T-helper 1 cell (primary cell): ENCODE results near the gene GIMAP1.
A peak's percentile ranks its signal among the peaks of the same experiment; 100 is the strongest.

ENCODE experiments used
- DNase-seq, 5 donors: peaks; one replicate each; pipeline ENCODE4 v3.0.0-alpha.2; 2012 to 2020

The GIMAP1 gene

DNA sequence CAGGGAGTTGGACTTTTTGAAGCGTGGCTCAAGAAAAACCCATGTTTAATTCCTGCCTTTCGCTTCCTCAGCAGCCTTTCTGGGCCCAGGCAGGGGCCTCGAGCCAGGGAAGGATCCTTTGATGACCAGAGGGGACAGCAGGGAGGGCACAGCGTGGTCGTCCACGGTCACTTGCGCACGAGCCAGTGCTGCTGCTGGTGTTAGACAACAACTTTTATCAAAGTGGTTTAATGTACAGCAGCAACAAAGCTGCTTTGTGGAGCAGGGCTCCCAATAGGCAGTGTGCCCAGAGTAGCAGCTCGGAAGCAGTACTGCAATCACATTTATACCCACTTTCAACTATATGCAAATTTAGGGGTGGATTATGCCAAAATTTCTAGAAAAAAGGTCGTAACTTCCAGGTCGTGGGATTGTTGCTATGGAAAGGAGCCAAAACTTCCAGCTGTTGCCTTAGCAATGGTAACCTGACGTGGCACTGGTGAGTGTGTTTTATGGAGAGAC is 6.1 kb downstream of the GIMAP1 start:
- no peak for DNase-seq

DNA sequence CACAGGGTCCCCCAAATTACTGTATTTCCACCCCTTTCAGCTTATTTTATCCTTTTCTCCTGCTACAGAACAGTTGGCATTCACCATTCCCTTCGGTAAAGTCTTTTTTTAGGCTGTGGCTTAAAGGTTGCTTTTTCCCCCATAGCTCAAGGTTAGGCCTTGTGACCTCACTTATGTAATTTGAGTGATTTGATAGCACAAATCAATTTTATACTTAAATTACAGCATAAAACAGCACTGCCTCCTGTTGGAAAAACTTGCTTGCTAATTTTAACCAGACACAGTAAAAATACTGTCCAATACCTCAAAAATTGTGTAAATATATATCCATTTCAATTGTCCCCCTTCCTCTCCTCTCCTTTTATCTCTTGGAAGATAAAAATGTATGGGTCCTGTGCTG is 7.1 kb downstream of the GIMAP1 start:
- DNase-seq, result no peak

DNA sequence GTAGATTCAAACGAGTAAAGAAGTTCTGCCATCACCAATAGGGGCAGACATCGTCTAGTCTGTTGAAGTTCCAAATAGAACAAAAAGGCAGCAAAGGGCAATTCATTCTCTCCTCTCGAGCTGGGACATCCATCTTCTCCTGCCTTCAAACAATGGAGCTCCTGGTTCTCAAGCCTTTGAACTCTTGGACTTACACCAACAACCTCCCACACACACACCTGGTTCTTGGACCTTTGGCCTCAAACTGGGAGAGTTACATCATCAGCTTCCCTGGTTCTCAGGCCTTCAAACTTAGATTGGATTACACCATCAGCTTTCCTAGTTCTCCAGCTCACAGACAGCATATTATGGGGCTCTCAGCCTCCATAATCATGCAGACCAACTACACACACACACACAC is 11.0 kb downstream of the GIMAP1 start:
- DNase-seq, result no peak

GRCh38 chr7:150728011-150728410 is 11.6 kb downstream of the GIMAP1 start:
- DNase-seq, result no peak

GRCh38 chr7:150728609-150729008 is 12.2 kb downstream of the GIMAP1 start:
- no peak for DNase-seq

- DNase-seq, result peak in 1 of 5 donors; percentile 78
These were observed 15.5 kb downstream of the GIMAP1 start for GRCh38 chr7:150731916-150732315.

DNA sequence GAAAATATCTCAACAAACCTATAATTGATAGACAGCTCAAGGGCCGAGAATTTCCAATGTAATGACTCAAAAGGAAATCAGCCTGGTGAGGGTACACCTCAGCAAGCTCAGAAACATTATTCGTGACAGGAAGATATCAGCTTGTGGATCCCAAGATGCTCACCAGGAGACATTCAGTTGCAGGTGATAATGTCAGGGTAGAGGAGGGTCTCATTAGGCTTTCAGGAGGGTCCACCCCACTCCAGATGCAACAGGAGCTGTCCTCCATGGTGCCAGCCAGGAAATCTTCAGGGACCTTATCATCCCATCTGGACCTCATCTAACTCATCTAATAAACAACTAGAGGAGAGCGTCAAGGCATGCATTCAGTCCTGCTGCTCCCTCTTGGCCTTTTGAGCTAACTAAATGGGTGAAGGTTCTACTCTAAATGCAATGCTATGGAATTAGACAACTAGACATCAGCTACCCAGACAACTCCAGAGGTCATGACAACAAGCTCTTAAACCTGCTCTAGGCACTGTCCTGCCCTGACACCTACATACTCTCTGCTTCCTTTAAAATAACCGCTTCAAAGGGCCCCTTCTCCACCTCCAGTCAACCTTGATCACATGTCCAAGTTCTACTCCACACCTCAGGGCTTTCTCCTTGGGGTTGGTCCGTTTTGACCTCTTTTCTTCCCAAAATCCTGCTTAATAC is 16.5 kb downstream of the GIMAP1 start:
- DNase-seq, result no peak

DNA sequence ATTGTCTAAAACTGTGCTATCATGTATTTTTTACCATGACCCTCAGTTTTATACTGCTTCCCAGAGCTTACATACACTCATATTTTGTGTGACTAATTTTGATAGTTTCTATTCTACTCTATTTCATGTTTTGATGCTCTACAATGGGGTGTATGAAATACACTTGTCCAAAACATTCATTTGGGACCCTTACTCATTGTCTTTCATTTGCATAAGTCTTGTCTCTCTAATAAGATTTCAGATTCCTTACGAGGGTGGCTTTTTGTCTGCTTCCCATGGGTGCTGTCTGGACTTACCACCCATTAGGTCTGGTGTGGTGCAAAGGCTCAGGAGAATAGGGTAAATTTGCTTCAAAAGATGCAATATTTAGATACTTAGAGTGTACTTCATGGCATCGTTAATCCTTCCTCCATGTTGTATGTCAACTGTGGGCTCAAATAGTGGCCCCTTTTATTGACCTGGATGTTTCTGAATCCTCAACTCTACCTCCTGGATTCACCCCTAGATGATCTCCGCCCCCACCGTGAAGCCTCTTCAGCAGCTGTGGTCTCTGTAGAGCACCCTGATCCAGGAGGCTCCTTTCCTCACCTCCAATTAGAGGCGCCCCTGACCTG is 17.2 kb downstream of the GIMAP1 start:
- DNase-seq, result no peak

GRCh38 chr7:150734254-150734653 is 17.8 kb downstream of the GIMAP1 start:
- peak in 1 of 5 donors; percentile 68 for DNase-seq

- DNase-seq, result no peak
These were observed 19.4 kb downstream of the GIMAP1 start for GRCh38 chr7:150735596-150736358.

- no peak for DNase-seq
These were observed 20.5 kb downstream of the GIMAP1 start for GRCh38 chr7:150736864-150737263.

DNA sequence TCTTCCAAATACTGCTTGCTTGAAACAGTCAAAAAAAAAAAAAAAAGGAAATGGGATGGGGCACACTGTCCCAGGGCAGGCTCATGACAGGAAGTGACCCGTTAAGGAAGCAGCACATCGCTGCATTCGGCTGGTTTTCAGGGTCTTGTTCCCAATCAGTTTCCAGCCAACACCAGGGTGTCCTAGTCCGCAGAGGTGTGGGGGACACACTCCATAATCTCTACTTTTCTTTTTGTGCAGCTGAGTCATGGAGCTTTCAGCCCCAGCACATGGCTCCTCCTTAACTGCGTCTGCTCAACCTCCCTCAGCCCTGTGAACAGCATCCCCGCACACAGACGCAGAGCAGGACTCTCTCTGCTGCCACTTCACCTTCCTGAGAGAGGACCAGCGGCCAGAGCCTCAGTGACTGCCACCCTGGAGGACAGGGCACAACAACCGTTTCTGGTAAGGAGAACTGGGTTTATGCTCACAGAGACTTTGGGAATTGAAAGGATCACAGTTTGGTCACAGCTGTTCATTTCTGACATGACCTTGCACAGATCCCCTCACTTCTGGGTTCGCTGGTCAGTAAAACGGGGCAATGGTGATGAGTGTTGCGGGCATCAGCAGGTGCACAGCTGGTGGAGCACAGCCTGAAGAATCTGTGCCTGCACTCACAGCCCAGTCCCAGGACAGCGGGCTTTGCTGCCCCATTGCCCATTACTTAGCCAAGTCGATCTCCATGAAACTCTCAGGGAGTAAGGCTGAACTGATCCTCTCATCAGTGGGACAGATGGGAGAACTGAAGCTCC is 21.0 kb downstream of the GIMAP1 start, which contains the start of gene GIMAP5:
TSS of gene GIMAP5 (plus strand) at position 154 of the 791 bp plus-strand sequence. CDS start 3,467 bp downstream, outside the sequence.
- peak in 3 of 5 donors; percentile 38 to 79 (median 39) for DNase-seq

DNA sequence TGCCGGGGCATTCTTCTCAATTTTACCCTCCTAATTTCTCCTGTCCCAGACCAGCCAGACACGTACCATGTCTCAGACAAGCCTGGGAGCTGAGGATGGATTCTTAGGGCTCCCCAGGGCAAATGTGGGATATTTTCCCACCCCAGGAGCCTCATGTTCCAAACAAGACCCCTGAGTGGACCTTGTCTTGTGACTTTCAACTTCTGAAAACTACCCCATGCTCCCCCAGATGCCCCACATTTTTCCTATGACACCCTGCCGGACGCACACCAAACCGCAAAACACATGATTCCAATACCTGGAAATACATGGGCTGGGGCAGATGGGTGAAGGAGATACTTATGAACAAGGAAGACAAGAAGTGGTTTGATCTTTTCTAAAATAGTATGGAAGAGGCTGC is 21.7 kb downstream of the GIMAP1 start:
- no peak for DNase-seq

- no peak for DNase-seq
These were observed 22.2 kb downstream of the GIMAP1 start for GRCh38 chr7:150738591-150739001.

GRCh38 chr7:150739033-150739432 is 22.6 kb downstream of the GIMAP1 start:
- DNase-seq, result no peak

GRCh38 chr7:150740053-150740452 is 23.6 kb downstream of the GIMAP1 start:
- DNase-seq, result peak in 1 of 5 donors; percentile 57

GRCh38 chr7:150742286-150742968 is 26.0 kb downstream of the GIMAP1 start:
- DNase-seq, result no peak

- no peak for DNase-seq
These were observed 27.7 kb downstream of the GIMAP1 start for GRCh38 chr7:150744041-150744656.

DNA sequence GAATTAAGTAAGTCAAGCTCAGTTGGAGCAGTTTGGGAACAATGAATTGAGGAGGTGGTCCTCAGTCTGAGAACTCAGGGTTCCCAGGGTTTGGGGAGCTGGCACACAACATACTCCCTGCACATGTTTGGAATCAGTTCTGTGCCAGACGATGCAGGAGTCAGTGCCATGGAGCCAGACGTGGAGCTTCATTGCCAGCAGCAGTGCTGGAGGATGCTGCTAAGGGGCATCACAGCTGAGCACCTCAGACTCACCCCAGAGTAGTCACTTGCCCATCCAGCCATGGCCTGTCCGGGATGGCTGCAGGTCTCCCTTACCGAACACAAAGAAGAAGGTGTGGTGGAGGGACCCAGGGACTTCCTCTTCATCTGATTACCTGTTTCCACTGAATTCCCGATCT is 28.7 kb downstream of the GIMAP1 start:
- DNase-seq, result no peak

DNA sequence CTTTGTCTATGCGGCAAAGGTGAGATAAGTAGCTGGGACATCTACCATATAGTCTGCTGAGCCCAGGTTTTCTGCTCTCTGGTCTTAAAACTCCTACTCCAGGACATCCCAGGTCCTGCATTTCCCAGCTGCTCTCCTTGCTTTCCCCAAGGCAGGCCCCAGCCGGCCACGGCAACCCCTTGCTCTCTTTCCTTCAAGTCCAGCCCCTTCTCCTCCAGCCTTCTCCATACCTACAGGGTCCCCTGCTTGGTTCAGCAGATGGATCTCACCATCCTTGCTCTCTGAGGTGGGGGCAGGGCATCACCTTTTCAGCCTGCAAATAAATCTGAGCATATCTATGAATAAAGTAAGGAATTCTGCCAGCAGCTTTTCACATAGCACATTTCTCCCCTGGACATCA is 29.5 kb downstream of the GIMAP1 start:
- no peak for DNase-seq

DNA sequence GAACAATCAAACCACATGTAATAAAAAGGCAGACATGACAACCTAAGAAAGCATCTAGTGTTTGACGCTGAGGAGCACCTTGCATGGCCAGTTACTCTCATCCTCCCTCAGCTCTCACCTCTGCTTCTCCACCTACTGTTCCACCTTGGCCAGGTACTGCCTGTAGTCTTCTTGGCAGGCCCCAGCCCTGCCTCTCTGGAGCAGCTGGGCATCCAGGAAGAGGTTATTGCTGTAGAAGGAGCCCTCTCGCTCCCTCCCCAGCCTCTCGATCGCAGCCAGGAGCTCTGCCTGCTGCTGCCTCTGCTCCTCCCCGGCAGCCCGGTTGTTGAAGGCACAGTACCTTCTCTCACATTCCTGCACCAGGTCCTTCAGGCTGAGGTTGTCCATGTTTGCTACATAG is 30.5 kb downstream of the GIMAP1 start:
- DNase-seq, result peak in 1 of 5 donors; percentile 14

DNA sequence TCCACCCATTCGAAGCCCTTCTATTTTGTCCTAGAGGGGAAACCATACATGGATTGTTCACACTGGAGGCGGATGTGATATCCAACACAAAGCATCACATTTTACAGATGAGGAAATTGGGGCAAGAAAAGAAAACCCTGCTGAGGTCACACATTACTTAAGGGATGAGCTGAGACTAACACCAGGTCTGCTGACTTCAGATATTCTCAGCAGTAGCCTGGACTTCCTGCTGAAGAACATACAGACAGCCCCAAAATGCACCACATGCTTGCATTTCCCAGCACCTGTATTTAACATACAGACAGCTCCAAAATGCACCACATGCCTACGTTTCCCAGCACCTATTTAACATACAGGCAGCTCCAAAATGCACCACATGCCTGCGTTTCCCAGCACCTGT is 32.0 kb downstream of the GIMAP1 start:
- peak in 1 of 5 donors; percentile 41 for DNase-seq
